Activated naive CD8-positive, alpha-beta T cell treated with anti-CD3 and anti-CD28 coated beads for 36 hours (primary cell): ENCODE measurements around the gene BTF3. TPM values are rescaled to one million over a fixed set of nuclear protein-coding genes. Genes with fewer than 3 reads are reported as not detected.
"Not testable (repeated sequence)": the region's sequence is repeated elsewhere in the genome, so short reads cannot be mapped to it uniquely, and the experiment has no call there.

ENCODE experiments used
- DNase-seq: peaks from one replicate; pipeline ENCODE4 v3.0.0; 2021
- H3K27ac Mint-ChIP-seq: one replicate; pipeline ENCODE4 v1.8.0; 2022; ENCODE audit warnings: mild to moderate bottlenecking, moderate library complexity, mixed read lengths
- H3K27me3 Mint-ChIP-seq: one replicate; pipeline ENCODE4 v1.8.0; 2022; ENCODE audit warnings: mild to moderate bottlenecking, mixed read lengths
- H3K36me3 Mint-ChIP-seq: one replicate; pipeline ENCODE4 v1.8.0; 2021; ENCODE audit warnings: mild to moderate bottlenecking, mixed read lengths
- H3K4me1 Mint-ChIP-seq: one replicate; pipeline ENCODE4 v1.8.0; 2021; ENCODE audit warnings: mixed read lengths
- H3K4me3 Mint-ChIP-seq: one replicate; pipeline ENCODE4 v1.8.0; 2022; ENCODE audit warnings: mild to moderate bottlenecking, moderate library complexity, mixed read lengths
- H3K9me3 Mint-ChIP-seq: one replicate; pipeline ENCODE4 v1.8.0; 2022; ENCODE audit warnings: mixed read lengths
- total RNA-seq, 2 experiments: library from RNA; stranded (reverse); gene quantifications; one replicate each; pipeline ENCODE4 v1.2.3, GENCODE V29; 2021

The BTF3 gene
- total RNA-seq, 2 experiments from 2014 or later, result 1,092 to 1,163 TPM

DNA sequence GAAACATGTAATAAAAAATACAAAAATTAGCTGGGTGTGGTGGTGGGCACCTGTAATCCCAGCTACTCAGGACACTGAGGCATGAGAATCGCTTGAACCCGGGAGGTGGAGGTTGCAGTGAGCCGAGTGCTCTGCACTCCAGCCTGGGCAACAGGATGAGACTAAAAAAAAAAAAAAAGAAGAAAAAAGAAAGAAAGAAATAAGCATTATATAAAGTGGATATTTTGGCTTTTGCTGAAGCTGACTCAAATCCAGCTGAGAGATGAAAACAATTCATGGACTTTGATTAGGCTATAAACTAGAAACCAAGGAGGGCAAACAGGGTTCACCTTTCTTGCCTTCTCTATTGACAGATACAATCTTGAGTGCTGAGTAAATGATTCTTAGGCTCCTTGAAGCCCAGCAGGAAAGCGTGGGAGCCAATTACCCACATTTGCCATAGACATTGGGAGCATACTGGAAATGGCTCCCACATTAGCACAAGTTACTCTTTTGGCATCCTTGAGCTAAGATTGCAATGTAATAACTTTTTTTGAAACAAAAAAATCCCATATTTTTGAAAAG, 2.4 kb upstream of the BTF3 start:
- Mint-ChIP-seq H3K4me1 (peaks cover 5% of the 10 kb centered on the region), H3K36me3 (peaks cover 26% of the 10 kb centered on the region), H3K4me3 (no peak overlapping the region), H3K27me3 (peaks cover 23% of the 10 kb centered on the region), H3K9me3 (no peaks in the 10 kb centered on the region), H3K27ac (no peak overlapping the region)
- DNase-seq, result no peak

DNA sequence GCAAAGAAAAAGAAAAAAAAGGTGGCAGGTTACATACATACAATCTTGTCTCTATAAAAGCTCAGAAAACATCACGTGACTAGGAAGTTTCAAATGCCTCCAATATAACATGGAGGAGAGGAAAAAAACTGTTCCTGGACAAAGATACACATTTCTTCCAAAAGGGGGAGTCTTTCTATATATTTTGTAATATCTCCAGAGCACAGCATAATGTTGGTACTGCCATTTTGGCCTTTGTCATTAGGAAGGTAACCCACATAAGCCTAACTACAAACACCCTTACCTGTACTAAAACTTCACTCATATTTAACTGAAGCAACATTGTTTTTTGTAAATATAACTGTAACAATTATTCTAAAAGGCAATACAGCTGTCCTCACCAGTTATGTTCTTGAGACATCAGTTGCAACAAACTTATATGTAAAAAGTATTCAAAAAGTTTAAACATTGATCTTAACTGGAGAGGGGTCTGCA, 1.2 kb upstream of the BTF3 start:
- Mint-ChIP-seq H3K27me3 (peaks cover 14% of the 10 kb centered on the region), H3K4me3 (peak overlapping the region; percentile 97), H3K4me1 (peaks cover 12% of the 10 kb centered on the region), H3K27ac (peak overlapping the region; percentile 99), H3K9me3 (no peaks in the 10 kb centered on the region), H3K36me3 (peaks cover 33% of the 10 kb centered on the region)
- no peak for DNase-seq

DNA sequence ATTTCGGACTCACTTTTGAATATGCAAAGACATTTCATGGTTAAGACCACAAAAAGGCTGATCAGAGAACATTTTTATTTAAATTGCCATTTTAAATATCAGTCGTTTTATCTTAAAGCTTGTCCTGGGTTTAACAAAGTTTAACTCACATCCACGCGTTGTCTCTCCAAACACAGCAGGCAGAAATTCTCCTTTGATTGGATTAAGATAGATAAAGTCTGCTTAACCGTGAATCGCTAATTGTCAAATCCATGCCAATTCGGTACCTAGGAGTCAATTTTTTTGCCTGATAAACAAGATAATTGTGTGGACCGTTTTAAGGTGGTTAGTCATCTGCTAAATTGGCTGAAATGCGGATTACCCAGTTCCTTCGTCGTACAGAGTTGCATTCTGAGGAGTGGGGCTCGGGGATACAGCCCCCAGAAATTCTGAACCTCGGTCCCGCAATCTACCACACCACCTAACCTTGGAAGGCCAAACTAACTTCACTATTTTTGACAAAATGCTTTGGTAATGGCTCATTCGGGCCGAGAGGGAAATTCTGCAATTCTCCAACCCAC, 665 bp upstream of the BTF3 start:
- Mint-ChIP-seq H3K36me3 (peaks cover 38% of the 10 kb centered on the region), H3K27me3 (peaks cover 11% of the 10 kb centered on the region)

DNA sequence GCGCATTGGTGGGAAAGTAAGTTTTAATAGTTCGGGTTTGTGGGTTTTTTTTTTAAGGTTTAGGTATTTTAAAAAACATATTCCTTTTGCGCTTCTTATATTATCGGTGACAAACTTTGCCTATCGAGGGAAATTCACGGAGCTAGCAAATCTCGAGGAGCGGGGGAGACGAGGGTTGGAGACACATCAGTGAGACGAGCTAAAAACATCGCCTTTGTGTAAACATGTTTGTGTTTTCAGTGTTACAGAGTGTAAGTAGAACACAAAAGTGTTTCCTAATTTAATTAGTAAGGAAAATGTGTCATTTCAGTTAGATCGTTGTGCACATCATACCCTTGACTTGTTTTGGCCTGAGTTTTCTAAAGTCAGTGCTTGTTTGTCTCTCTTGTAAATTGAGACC, 945 bp downstream of the BTF3 start:
- Mint-ChIP-seq H3K4me1 (peaks cover 25% of the 10 kb centered on the region), H3K9me3 (no peaks in the 10 kb centered on the region), H3K36me3 (peaks cover 45% of the 10 kb centered on the region), H3K27me3 (peaks cover 3% of the 10 kb centered on the region), H3K4me3 (peak overlapping the region; percentile 97), H3K27ac (peak overlapping the region; percentile 99)
- no peak for DNase-seq

More for the DNA sequence above, 665 bp upstream of the BTF3 start:
- no peaks in the 10 kb centered on the region for H3K9me3 Mint-ChIP-seq
- peak overlapping the region; percentile 99 for H3K27ac Mint-ChIP-seq
- DNase-seq, result no peak
- peaks cover 17% of the 10 kb centered on the region for H3K4me1 Mint-ChIP-seq
- H3K4me3 Mint-ChIP-seq, result peak overlapping the region; percentile 97

DNA sequence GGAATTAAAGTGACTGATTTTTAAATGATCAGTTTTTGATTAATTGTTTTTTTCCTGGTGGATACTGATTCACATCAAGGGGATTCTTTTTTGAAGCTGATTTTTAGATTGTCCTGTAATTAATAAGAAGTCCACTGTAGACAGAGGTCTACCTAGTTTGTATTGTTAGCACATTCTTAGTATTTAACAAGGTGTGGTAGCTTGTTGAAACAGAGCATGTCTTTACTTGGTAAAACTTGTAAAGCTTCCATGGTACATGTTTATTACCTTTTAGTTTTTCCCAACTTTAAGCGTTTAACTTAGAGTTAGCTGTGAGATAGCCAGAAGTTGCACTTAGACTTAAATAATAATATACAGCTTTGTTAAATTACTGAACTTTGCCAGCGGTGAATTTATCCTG, 1.5 kb downstream of the BTF3 start:
- H3K36me3 Mint-ChIP-seq, result peaks cover 48% of the 10 kb centered on the region

DNA sequence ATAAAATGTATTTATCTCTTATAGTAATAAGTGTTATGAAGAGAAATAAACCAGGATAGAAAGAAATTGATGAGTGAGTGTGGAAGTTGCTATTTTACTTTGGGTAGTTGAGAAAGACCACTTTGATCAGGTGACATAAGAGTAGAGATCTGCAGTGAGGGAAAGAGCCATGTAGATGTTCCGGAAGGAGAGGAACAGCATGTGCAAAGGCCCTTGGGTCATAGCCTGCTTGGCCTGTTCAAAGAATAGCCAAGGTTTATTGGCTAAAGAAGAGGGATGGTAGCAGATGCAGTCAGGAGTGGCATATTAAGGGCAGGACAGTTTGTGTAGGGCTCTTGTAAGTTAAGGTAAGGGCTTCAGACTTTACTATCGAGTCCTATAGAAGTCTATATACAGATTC, 3.2 kb downstream of the BTF3 start:
- Mint-ChIP-seq H3K27me3 (peaks cover 3% of the 10 kb centered on the region), H3K27ac (peak overlapping the region; percentile 67), H3K36me3 (peaks cover 51% of the 10 kb centered on the region), H3K9me3 (no peaks in the 10 kb centered on the region), H3K4me1 (peaks cover 25% of the 10 kb centered on the region), H3K4me3 (peak overlapping the region; percentile 62)
- DNase-seq, result no peak

More for the DNA sequence above, 1.5 kb downstream of the BTF3 start:
- DNase-seq, result no peak
- peaks cover 25% of the 10 kb centered on the region for H3K4me1 Mint-ChIP-seq
- H3K27ac Mint-ChIP-seq, result peak overlapping the region; percentile 99
- H3K9me3 Mint-ChIP-seq, result no peaks in the 10 kb centered on the region
- H3K4me3 Mint-ChIP-seq, result peak overlapping the region; percentile 97
- peaks cover 3% of the 10 kb centered on the region for H3K27me3 Mint-ChIP-seq

DNA sequence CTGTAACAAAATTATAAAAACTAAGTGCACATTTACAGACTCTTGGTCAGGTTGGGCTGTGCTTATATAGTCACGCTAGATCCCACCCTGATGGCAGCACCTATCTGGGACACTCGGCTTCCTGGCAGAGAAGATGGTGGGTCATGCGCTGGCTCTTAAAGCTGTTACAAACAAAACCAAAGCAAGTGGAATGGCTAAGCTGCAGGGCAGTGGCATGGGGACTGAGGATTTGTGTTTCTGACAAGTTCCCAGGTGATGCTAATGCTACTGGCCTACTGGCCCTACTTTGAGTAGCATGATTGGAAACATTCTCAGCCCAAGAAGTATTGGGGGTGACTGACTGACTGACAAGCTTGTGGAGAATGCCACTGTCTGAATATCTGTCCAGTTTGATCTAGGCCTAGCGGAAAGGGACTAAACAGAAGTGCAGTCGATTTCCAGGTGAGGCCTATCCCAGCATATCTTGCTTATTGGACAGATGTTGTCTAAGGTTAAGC, 8.3 kb downstream of the BTF3 start:
- Mint-ChIP-seq H3K4me3 (no peak overlapping the region), H3K36me3 (peaks cover 22% of the 10 kb centered on the region), H3K27me3 (no peaks in the 10 kb centered on the region), H3K27ac (peak overlapping the region; percentile 10), H3K9me3 (no peaks in the 10 kb centered on the region), H3K4me1 (peaks cover 14% of the 10 kb centered on the region)
- no peak for DNase-seq

DNA sequence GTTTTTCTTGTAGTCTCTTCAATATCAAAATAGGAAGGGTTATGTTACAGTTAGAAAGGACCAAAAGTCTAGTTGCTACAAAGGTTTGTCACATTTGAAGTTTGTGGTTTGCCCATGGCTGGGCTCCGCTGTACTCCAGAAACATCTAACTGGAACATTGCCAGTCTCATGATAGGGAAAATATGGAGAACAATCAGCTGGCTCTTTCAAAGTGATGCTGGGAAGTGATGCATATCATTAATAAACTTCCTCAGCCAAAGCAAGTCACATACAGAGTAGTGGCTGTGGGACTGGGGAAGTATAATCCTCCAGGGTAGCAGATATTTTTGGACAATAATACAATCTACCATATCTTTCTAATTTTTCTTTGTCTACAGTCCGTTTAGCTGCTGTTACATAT, 8.8 kb downstream of the BTF3 start:
- Mint-ChIP-seq H3K4me1 (peaks cover 13% of the 10 kb centered on the region), H3K9me3 (no peaks in the 10 kb centered on the region), H3K27me3 (no peaks in the 10 kb centered on the region), H3K4me3 (no peak overlapping the region), H3K27ac (peak overlapping the region; percentile 34), H3K36me3 (peaks cover 21% of the 10 kb centered on the region)
- DNase-seq, result no peak

DNA sequence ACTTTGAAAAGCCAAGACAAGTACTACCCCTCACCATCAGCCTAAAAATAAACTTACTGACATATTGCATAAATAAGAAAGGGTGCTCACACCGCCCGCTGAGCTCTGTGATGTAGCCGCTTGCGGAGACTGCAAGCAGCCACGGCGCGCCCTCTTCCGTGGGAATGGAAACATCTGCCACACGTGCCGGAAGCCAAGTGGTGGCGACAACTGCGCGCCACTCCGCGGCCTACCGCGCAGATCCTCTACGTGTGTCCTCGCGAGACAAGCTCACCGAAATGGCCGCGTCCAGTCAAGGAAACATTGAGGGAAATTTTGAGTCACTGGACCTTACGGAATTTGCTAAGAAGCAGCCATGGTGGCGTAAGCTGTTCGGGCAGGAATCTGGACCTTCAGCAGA, 10.3 kb downstream of the BTF3 start:
- DNase-seq, H3K4me3 Mint-ChIP-seq, H3K9me3 Mint-ChIP-seq, H3K36me3 Mint-ChIP-seq, H3K27ac Mint-ChIP-seq, H3K4me1 Mint-ChIP-seq, H3K27me3 Mint-ChIP-seq: not testable (repeated sequence)

DNA sequence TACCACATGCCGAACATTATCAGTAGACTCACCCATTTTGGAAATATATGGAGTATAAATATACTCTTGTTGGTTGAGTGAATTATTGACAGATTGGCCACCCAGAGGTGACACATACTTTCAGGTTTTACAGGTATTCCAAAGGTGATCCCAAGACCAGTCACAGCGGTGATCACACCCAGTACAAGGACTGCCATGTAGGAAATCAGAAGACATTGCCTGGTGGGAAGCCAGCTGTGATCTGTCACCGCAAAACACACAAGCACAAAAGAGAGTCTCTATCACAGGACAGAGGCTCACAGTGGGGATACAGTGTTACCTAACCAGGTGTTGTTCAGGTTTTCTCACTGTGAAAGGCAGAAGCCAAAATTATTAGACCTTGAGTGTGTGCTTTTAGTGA, 15.8 kb downstream of the BTF3 start:
- Mint-ChIP-seq H3K4me3 (no peak overlapping the region), H3K27ac (no peak overlapping the region), H3K4me1 (no peaks in the 10 kb centered on the region), H3K36me3 (no peaks in the 10 kb centered on the region), H3K9me3 (no peaks in the 10 kb centered on the region), H3K27me3 (no peaks in the 10 kb centered on the region)
- no peak for DNase-seq

DNA sequence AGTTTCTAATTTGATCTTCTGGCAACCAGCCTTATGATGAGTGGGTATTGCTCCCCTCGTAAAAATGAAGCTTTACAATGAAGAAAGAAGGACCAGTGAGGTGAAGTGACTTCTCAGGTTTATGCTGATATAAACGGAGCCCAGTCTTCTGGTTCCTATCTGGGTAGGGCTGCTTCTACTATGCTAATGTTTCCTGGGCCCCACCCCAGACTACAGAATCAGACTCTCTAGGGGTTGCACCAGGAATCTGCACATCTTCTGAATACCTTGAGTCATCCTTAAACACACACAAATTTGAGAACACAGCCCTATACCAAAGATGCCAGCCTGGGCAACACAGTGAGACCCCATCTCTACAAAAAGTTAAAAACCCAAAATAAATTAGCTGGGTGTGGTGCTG, 16.2 kb downstream of the BTF3 start:
- Mint-ChIP-seq H3K9me3 (no peaks in the 10 kb centered on the region), H3K36me3 (no peaks in the 10 kb centered on the region), H3K4me3 (no peak overlapping the region), H3K27ac (no peak overlapping the region), H3K4me1 (no peaks in the 10 kb centered on the region), H3K27me3 (no peaks in the 10 kb centered on the region)
- DNase-seq, result no peak

DNA sequence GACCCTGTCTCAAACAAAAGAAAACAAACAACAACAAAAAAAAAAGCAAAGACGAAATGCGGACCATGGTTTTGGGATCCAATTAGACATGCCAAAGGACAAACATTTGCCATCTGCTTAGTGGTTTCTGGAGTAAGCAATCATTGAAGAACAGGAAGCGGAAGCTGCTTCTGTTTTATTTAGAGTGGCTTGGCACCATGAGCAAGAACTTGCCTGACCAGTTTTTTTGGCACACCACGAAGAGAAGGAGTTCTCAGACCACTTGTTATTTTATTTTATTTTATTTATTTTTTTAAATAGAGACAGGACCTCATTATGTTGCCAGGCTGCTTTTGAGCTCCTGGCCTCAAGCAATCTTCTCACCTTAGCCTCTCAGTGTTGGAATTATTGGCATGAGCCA, 17.0 kb downstream of the BTF3 start:
- Mint-ChIP-seq H3K27me3 (no peaks in the 10 kb centered on the region), H3K9me3 (no peaks in the 10 kb centered on the region), H3K27ac (no peak overlapping the region), H3K36me3 (no peaks in the 10 kb centered on the region), H3K4me1 (peaks cover 1% of the 10 kb centered on the region), H3K4me3 (no peak overlapping the region)
- DNase-seq, result no peak

DNA sequence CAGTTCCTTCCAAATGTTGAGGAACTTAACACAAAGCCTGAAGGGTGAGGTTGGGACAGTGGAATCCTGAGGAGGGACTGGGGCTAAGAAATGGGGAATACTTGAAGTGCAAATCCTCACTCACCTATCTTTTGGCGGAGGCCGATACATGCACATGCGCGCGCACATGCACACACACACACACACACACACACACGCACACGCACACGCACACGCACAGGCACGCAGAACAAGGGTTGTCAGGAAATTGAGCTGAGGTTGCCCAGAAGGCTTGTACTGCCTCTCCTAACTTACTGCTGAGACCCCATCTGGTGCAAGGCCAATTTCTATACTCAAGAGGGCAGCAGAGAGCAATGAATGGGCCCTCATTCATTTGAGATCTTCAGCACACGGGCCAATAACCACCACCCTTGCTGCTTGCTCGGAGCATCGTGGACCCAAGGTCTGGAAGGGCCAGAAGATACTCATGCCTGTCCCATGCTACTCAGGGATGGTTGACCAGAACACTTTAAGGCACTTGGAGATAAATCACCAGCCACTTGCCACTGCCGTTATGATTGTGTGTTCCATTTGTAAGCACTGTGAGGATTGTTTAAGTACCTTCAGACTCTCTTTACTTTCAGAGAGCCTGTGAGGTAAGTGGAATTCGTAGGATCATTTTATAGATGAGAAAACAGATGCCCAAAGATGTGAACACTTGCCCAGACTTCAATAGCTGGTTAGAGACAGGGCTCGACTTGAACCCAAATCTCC, 21.5 kb downstream of the BTF3 start:
- H3K27ac Mint-ChIP-seq, result no peak overlapping the region
- H3K9me3 Mint-ChIP-seq, result no peaks in the 10 kb centered on the region
- H3K36me3 Mint-ChIP-seq, result no peaks in the 10 kb centered on the region
- peak; percentile 67 for DNase-seq
- peak overlapping the region; percentile 61 for H3K4me3 Mint-ChIP-seq
- peaks cover 1% of the 10 kb centered on the region for H3K4me1 Mint-ChIP-seq
- no peaks in the 10 kb centered on the region for H3K27me3 Mint-ChIP-seq

DNA sequence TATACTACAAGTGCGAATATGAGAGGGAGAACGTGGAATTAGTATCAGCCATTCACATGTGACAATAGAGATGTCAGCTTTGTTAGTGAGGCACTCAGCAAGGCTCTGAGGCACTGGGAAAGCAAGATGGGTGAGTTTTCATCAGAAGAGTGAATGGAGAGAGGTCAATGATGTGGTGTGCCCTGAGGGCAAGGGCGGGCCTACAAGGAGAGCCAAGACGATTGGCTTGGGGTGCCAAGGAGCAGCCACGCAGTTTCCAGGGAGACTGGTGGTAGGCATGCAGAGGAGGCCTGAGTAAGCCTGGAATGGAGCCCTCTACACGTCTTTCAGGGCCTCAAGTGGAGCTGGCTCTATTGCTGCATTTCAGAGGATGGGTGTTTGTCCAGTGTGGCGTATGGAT, 24.7 kb downstream of the BTF3 start:
- Mint-ChIP-seq H3K4me1 (peaks cover 1% of the 10 kb centered on the region), H3K27ac (no peak overlapping the region), H3K9me3 (no peaks in the 10 kb centered on the region), H3K27me3 (peaks cover 4% of the 10 kb centered on the region), H3K36me3 (no peaks in the 10 kb centered on the region), H3K4me3 (no peak overlapping the region)
- DNase-seq, result no peak

DNA sequence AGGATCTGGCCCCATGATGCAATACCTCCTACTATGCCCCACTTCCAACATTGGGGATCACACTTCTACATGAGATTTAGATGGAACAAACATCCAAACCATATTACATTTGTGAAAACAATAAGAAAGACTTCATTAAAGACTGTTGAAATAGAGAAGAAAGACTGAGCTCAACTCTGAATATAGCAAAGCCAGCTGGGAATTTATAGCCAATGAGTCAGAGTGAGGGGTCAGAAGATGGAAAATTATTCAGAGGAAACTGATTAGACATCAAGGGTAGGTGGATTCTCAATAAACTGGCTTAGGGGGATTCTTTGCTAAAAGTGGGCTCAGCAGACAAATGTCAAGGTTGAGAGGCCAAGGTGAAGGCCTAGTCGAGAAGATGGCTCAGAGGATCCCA, 25.6 kb downstream of the BTF3 start:
- H3K4me1 Mint-ChIP-seq, result peaks cover 1% of the 10 kb centered on the region
- no peak for DNase-seq
- peaks cover 4% of the 10 kb centered on the region for H3K27me3 Mint-ChIP-seq
- H3K27ac Mint-ChIP-seq, result no peak overlapping the region
- H3K4me3 Mint-ChIP-seq, result no peak overlapping the region
- H3K36me3 Mint-ChIP-seq, result no peaks in the 10 kb centered on the region
- no peaks in the 10 kb centered on the region for H3K9me3 Mint-ChIP-seq
